ENCODE results near the gene DCP1B. TPM values are rescaled to one million over a fixed set of nuclear protein-coding genes. Genes with fewer than 3 reads are reported as not detected.

Gene DCP1B
- total RNA-seq, 1 experiment from 2014 or later, result 4.8 TPM

DNA sequence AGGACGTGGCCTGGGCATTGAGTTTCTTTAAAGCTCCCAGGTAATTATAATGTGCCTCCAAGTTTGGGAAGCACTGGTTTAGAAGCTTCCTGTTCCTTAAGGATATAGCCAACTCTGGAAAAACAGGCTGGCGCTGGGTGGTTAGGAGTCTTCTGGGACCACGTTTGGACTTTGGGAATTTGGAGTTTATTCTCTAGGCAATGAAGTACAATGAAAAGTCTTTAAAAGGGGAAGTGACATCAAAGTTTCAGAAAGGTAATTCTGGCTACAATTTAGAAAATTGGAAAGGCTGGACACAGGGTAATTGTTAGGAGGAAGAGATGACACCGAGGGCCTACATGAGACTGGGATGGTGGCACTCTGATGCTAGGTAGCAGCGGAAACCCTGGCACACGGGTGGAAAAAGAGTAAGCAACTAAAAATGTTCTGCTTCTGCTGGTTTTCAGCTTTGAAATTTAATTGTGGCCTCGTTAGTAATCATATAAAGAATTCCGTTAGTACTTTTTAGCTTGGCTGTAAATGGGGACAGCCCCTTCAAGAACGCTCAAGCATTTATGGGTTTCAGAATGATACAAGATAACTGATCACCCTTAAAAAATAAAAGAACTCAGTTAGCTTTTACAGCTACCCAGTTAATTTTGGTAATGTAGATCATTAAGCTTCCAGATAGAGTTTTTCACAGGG, 12.7 kb upstream of the DCP1B start:
- intact Hi-C loops (cut with micrococcal nuclease; ENCODE audit: unreplicated experiment), result no loop called here
- POLR2A ChIA-PET, result no interaction called here
- BruUV-seq (replicated peaks), result no TSS peak
- DNase-seq (ENCODE audit: low read depth, low spot score) (no peak), ATAC-seq (no peak)
- H3K27me3 ChIP-seq (ENCODE audit: control insufficient read depth, insufficient read depth, low read length), result no peaks in the 10 kb centered on the region
- in situ Hi-C loops (cut with HindIII; ENCODE audit: low pct_unique_long_range_greater_than_20kb, low sequenced_read_pairs), result no loop called here
- TF ChIP-seq REST (IDR thresholded peaks at IDR 0.05; ENCODE audit: insufficient read depth in 1 of 2, low read depth in 2 of 2, low read length in 1 of 2) (no peak), SIN3A (IDR thresholded peaks at IDR 0.05; ENCODE audit: borderline replicate concordance, insufficient read depth, low read depth, low read length) (no peak), TCF7L2 (IDR thresholded peaks at IDR 0.05; ENCODE audit: low read depth, low read length) (no peak), POLR2AphosphoS5 (IDR thresholded peaks at IDR 0.05; ENCODE audit: low read depth, low read length) (no peak)
- TF ChIP-seq, protein P1, sequence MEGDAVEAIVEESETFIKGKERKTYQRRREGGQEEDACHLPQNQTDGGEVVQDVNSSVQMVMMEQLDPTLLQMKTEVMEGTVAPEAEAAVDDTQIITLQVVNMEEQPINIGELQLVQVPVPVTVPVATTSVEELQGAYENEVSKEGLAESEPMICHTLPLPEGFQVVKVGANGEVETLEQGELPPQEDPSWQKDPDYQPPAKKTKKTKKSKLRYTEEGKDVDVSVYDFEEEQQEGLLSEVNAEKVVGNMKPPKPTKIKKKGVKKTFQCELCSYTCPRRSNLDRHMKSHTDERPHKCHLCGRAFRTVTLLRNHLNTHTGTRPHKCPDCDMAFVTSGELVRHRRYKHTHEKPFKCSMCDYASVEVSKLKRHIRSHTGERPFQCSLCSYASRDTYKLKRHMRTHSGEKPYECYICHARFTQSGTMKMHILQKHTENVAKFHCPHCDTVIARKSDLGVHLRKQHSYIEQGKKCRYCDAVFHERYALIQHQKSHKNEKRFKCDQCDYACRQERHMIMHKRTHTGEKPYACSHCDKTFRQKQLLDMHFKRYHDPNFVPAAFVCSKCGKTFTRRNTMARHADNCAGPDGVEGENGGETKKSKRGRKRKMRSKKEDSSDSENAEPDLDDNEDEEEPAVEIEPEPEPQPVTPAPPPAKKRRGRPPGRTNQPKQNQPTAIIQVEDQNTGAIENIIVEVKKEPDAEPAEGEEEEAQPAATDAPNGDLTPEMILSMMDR (IDR thresholded peaks at IDR 0.05), result no peak
- H3K4me3 ChIP-seq (ENCODE audit: low read depth in 2 of 2, low read length in 2 of 2), result no peak overlapping the region
- H3K36me3 ChIP-seq (ENCODE audit: control insufficient read depth, insufficient read depth, low read length), result no peaks in the 10 kb centered on the region
- no peak overlapping the region for H3K27ac ChIP-seq (ENCODE audit: low read length)
- H3K4me1 ChIP-seq (ENCODE audit: control insufficient read depth, insufficient read depth, low read length), result no peaks in the 10 kb centered on the region
- CTCF ChIA-PET, result no interaction called here
- no peaks in the 10 kb centered on the region for H3K9me3 ChIP-seq (ENCODE audit: control insufficient read depth, insufficient read depth, low read depth, low read length)

GRCh38 chr12:2014231-2014630, 10.0 kb upstream of the DCP1B start:
- BruUV-seq (replicated peaks), result no TSS peak
- Histone ChIP-seq H3K27me3 (ENCODE audit: control insufficient read depth, insufficient read depth, low read length) (no peaks in the 10 kb centered on the region), H3K27ac (ENCODE audit: low read length) (no peak overlapping the region), H3K9me3 (ENCODE audit: control insufficient read depth, insufficient read depth, low read depth, low read length) (no peaks in the 10 kb centered on the region), H3K4me3 (ENCODE audit: low read depth in 2 of 2, low read length in 2 of 2) (no peak overlapping the region), H3K36me3 (ENCODE audit: control insufficient read depth, insufficient read depth, low read length) (no peaks in the 10 kb centered on the region), H3K4me1 (ENCODE audit: control insufficient read depth, insufficient read depth, low read length) (no peaks in the 10 kb centered on the region)
- intact Hi-C loops (cut with micrococcal nuclease; ENCODE audit: unreplicated experiment) (no loop called here), in situ Hi-C loops (cut with HindIII; ENCODE audit: low pct_unique_long_range_greater_than_20kb, low sequenced_read_pairs) (no loop called here)
- DNase-seq (ENCODE audit: low read depth, low spot score) (no peak), ATAC-seq (no peak)
- ChIA-PET POLR2A (no interaction called here), CTCF (no interaction called here)
- no peak for TF ChIP-seq SIN3A (IDR thresholded peaks at IDR 0.05; ENCODE audit: borderline replicate concordance, insufficient read depth, low read depth, low read length)
- TF ChIP-seq TCF7L2 (IDR thresholded peaks at IDR 0.05; ENCODE audit: low read depth, low read length), result no peak
- TF ChIP-seq POLR2AphosphoS5 (IDR thresholded peaks at IDR 0.05; ENCODE audit: low read depth, low read length), result no peak
- no peak for TF ChIP-seq REST (IDR thresholded peaks at IDR 0.05; ENCODE audit: insufficient read depth in 1 of 2, low read depth in 2 of 2, low read length in 1 of 2)
- TF ChIP-seq, protein P1 (IDR thresholded peaks at IDR 0.05), result no peak
